MM.1S (cell line): Measurements from ENCODE around the gene ESF1.

Experiments used
- DNase-seq: peaks from one replicate; pipeline ENCODE4 v3.0.0-alpha.2; 2015
- H2AFZ ChIP-seq: fragments of 300-600 bp; sonication (generic); 2 replicates; pipeline ENCODE4 v1.6.0; 2016; ENCODE audit warnings: antibody characterized with exemption, low read length
- H3F3A ChIP-seq: fragments of 300-600 bp; sonication (generic); 2 replicates; pipeline ENCODE4 v1.6.1; 2016; ENCODE audit warnings: mild to moderate bottlenecking, antibody characterized with exemption, low read length, moderate library complexity, mixed read lengths; ENCODE audit not compliant: insufficient read depth
- H3K27ac ChIP-seq: fragments of 300-600 bp; sonication (generic); 2 replicates; pipeline ENCODE4 v1.5.1; 2016; ENCODE audit warnings: mild to moderate bottlenecking, low read length
- H3K27me3 ChIP-seq: fragments of 300-600 bp; sonication (generic); replicated peaks from 2 replicates; pipeline ENCODE4 v1.6.0; 2016; ENCODE audit warnings: low read length; ENCODE audit not compliant: insufficient read depth
- H3K36me3 ChIP-seq: fragments of 300-600 bp; sonication (generic); replicated peaks from 2 replicates; pipeline ENCODE4 v1.6.1; 2016; ENCODE audit warnings: mild to moderate bottlenecking, low read length, mixed read lengths; ENCODE audit not compliant: insufficient read depth
- H3K4me1 ChIP-seq: fragments of 300-600 bp; sonication (generic); 2 replicates; pipeline ENCODE4 v1.6.1; 2016; ENCODE audit warnings: low read length, mixed read lengths
- H3K4me2 ChIP-seq: fragments of 300-600 bp; sonication (generic); 2 replicates; pipeline ENCODE4 v1.6.0; 2016; ENCODE audit warnings: low read depth, low read length
- H3K4me3 ChIP-seq: fragments of 300-600 bp; sonication (generic); 2 replicates; pipeline ENCODE4 v1.5.1; 2016; ENCODE audit warnings: low read length, mixed read lengths
- H3K79me2 ChIP-seq: fragments of 300-600 bp; sonication (generic); 2 replicates; pipeline ENCODE4 v1.6.1; 2016; ENCODE audit warnings: mixed run types, low read length, mixed read lengths
- H3K9ac ChIP-seq: fragments of 300-600 bp; sonication (generic); 2 replicates; pipeline ENCODE4 v1.6.1; 2016; ENCODE audit warnings: low read length, mixed read lengths
- H3K9me2 ChIP-seq: fragments of 300-600 bp; sonication (generic); replicated peaks from 2 replicates; pipeline ENCODE4 v1.6.1; 2016; ENCODE audit warnings: mild to moderate bottlenecking, low read length, mixed read lengths; ENCODE audit not compliant: insufficient read depth
- H3K9me3 ChIP-seq: fragments of 300-600 bp; sonication (generic); replicated peaks from 2 replicates; pipeline ENCODE4 v1.6.1; 2016; ENCODE audit warnings: mild to moderate bottlenecking, low read length, mixed read lengths; ENCODE audit not compliant: insufficient read depth
- H4K20me1 ChIP-seq: fragments of 300-600 bp; sonication (generic); 2 replicates; pipeline ENCODE4 v1.6.1; 2016; ENCODE audit warnings: mild to moderate bottlenecking, low read length, moderate library complexity, mixed read lengths; ENCODE audit not compliant: insufficient read depth
- CTCF ChIP-seq: fragments of 300-600 bp; sonication (generic); IDR thresholded peaks from 2 replicates; pipeline ENCODE4 v1.5.1; 2016; ENCODE audit warnings: antibody characterized with exemption, low read length, mixed read lengths
- EZH2 ChIP-seq: fragments of 300-600 bp; sonication (generic); optimal IDR thresholded peaks from 2 replicates; pipeline ENCODE3; 2017; ENCODE audit warnings: low read depth, mild to moderate bottlenecking, antibody characterized with exemption, low read length, mixed read lengths
- EZH2phosphoT487 ChIP-seq: fragments of 300-600 bp; sonication (generic); IDR thresholded peaks from 2 replicates; pipeline ENCODE4 v1.6.1; 2018; ENCODE audit warnings: antibody characterized with exemption, low read length

Gene ESF1

GRCh38 chr20:13814672-13815071 lies 30.0 kb upstream of the ESF1 start:
- Histone ChIP-seq H4K20me1 (no peaks in the 10 kb centered on the region), H3K27me3 (no peaks in the 10 kb centered on the region), H3K79me2 (no peaks in the 10 kb centered on the region), H3K4me3 (no peak overlapping the region), H3K36me3 (peaks cover 10% of the 10 kb centered on the region; the same call in 1 of the 2 replicates), H2AFZ (no peak overlapping the region), H3K9ac (no peak overlapping the region), H3K4me1 (no peaks in the 10 kb centered on the region), H3K9me3 (no peaks in the 10 kb centered on the region), H3K4me2 (no peak overlapping the region), H3F3A (peaks cover 9% of the 10 kb centered on the region; the same call in 1 of the 2 replicates), H3K27ac (no peak overlapping the region), H3K9me2 (no peaks in the 10 kb centered on the region)
- DNase-seq, result no peak
- TF ChIP-seq CTCF, result no peak
- no peak for TF ChIP-seq EZH2phosphoT487
- no peak for TF ChIP-seq EZH2

- H2AFZ ChIP-seq, result no peak overlapping the region
- H3K9me3 ChIP-seq, result no peaks in the 10 kb centered on the region
- no peaks in the 10 kb centered on the region for H3K4me1 ChIP-seq
- H3K27ac ChIP-seq, result no peak overlapping the region
- no peak for DNase-seq
- TF ChIP-seq EZH2 (no peak), CTCF (no peak), EZH2phosphoT487 (no peak)
- H4K20me1 ChIP-seq, result no peaks in the 10 kb centered on the region
- H3F3A ChIP-seq, result peaks cover 9% of the 10 kb centered on the region; the same call in 1 of the 2 replicates
- H3K4me2 ChIP-seq, result no peak overlapping the region
- H3K4me3 ChIP-seq, result no peak overlapping the region
- no peaks in the 10 kb centered on the region for H3K9me2 ChIP-seq
- no peaks in the 10 kb centered on the region for H3K27me3 ChIP-seq
- no peaks in the 10 kb centered on the region for H3K79me2 ChIP-seq
- H3K36me3 ChIP-seq, result peaks cover 10% of the 10 kb centered on the region; the same call in 1 of the 2 replicates
- no peak overlapping the region for H3K9ac ChIP-seq
Observed at GRCh38 chr20:13813910-13814309, 29.2 kb upstream of the ESF1 start.

GRCh38 chr20:13810446-13810845 lies 25.7 kb upstream of the ESF1 start:
- H3K4me1 ChIP-seq, result no peaks in the 10 kb centered on the region
- DNase-seq, result no peak
- no peak overlapping the region for H3K9ac ChIP-seq
- H3K9me3 ChIP-seq, result no peaks in the 10 kb centered on the region
- H3K27me3 ChIP-seq, result no peaks in the 10 kb centered on the region
- H3K9me2 ChIP-seq, result no peaks in the 10 kb centered on the region
- no peak overlapping the region for H2AFZ ChIP-seq
- no peak overlapping the region for H3K27ac ChIP-seq
- no peaks in the 10 kb centered on the region for H3K79me2 ChIP-seq
- H3K4me3 ChIP-seq, result no peak overlapping the region
- H4K20me1 ChIP-seq, result no peaks in the 10 kb centered on the region
- TF ChIP-seq EZH2 (no peak), CTCF (no peak), EZH2phosphoT487 (no peak)
- no peak overlapping the region for H3K4me2 ChIP-seq
- H3K36me3 ChIP-seq, result peaks cover 7% of the 10 kb centered on the region; the same call in 1 of the 2 replicates
- H3F3A ChIP-seq, result 0 out of 2 replicates have a peak, but pooled peaks cover 4% of the 10 kb centered on the region
